ENCODE data around the gene ARMC12. TPM values are rescaled to one million over a fixed set of nuclear protein-coding genes. Genes with fewer than 3 reads are reported as not detected.

ARMC12 gene
- polyA plus RNA-seq, 1 of the 3 experiments (the other 2 are of a cell fraction), result 1.6 TPM

DNA sequence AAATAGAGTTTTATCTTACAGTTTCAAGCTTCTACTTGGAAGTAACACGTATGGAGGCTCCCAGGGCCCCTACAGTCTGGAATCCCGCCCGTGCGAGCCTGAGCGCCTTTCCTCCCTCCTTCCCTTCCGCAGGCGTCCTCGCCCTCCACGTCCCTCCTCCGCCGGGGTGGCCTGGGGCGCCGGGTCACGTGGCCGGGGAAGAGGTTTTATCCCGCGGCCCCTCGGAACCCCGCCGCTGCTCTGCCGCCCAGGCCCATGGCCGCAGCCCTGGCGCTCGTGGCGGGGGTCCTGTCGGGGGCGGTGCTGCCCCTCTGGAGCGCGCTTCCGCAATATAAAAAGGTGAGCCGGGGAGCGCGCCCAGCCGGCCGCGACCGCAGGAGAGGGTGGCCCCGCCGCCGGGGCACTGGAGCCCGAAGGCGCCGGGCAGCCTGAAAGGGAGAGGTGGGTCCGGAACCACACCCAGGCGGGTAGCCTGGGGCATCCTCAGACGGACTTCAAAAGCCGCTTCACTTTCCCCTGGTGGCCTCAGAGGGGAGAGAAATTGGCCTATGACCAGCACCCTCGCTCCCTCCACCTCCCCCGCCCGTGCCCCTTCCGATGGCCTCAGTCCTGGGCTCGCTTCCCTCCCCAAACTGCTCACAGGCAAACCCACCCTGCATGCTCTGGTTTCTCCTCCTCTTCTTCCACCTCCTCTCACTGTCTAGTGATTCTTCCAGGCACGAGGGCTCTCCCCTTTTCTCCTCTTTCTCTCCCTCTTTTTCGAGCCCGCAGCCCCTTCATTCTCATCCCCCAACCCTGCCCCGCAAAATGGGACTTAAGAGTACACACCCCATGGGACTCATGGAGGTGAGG lies 39.8 kb downstream of the ARMC12 start, which contains the start of gene CLPSL2:
Gene CLPSL2 (plus strand): TSS at position 235 of the 852 bp plus-strand sequence. CDS start 21 bp downstream, at position 256.
- Histone ChIP-seq H3K4me1 (ENCODE audit: control insufficient read depth in 1 of 2, insufficient read depth in 2 of 2, low read depth in 1 of 2, low read length in 1 of 2) (no peaks in the 10 kb centered on the region; a peak in 1 of 4 replicates), H3K36me3 (replicated peaks in 1 of 2; ENCODE audit: control insufficient read depth in 1 of 2, insufficient read depth in 2 of 2, low read length in 1 of 2) (no peaks in the 10 kb centered on the region), H3K4me3 (ENCODE audit: low read depth in 2 of 2, low read length in 1 of 2) (peak within 1 kb of the TSS; percentile 48 to 54), H4K20me1 (ENCODE audit: insufficient read depth) (no peaks in the 10 kb centered on the region), H3K27ac (ENCODE audit: low read depth in 2 of 2, low read length in 1 of 2) (no peak within 1 kb of the TSS), H2AFZ (ENCODE audit: low read depth) (no peak within 1 kb of the TSS), H3K4me2 (peak within 1 kb of the TSS; percentile 74), H3F3A (replicated peaks; ENCODE audit: insufficient read depth) (no peaks in the 10 kb centered on the region), H3K27me3 (ENCODE audit: insufficient read depth) (peaks cover 12% of the 10 kb centered on the region; the same call in 1 of the 2 replicates), H3K79me2 (ENCODE audit: insufficient read depth) (no peaks in the 10 kb centered on the region), H3K9me3 (no peaks in the 10 kb centered on the region), H3K9ac (no peak within 1 kb of the TSS), H3K9me2 (no peaks in the 10 kb centered on the region)
- peak; percentile 82 for DNase-seq
- WGBS (ENCODE audit: low lambda C conversion rate), result 24% methylated on average over 17 of the region's 56 CpGs
- CTCF ChIA-PET, result interaction anchor here (1.2 kb wide), 1 partner anchor 192 kb away, joined by 5 read pairs; no protein-coding TSS in a partner anchor
- TF ChIP-seq, protein P1, sequence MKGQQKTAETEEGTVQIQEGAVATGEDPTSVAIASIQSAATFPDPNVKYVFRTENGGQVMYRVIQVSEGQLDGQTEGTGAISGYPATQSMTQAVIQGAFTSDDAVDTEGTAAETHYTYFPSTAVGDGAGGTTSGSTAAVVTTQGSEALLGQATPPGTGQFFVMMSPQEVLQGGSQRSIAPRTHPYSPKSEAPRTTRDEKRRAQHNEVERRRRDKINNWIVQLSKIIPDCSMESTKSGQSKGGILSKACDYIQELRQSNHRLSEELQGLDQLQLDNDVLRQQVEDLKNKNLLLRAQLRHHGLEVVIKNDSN (IDR thresholded peaks at IDR 0.05; ENCODE audit: borderline replicate concordance, low read depth), result peak; percentile 81
- TF ChIP-seq RAD21 (IDR thresholded peaks at IDR 0.05; ENCODE audit: low read length), result no peak
- POLR2A ChIA-PET, result no interaction called here

GRCh38 chr6:35777356-35778102 lies 40.7 kb downstream of the ARMC12 start:
- TF ChIP-seq TAF1 (IDR thresholded peaks at IDR 0.05; ENCODE audit: borderline replicate concordance, low read depth, low read length), result no peak
- TF ChIP-seq YY1 (IDR thresholded peaks at IDR 0.05; ENCODE audit: low read depth), result no peak
- no peak for TF ChIP-seq GATA2 (CRISPR knock-in tag; IDR thresholded peaks at IDR 0.05)
- no peak for TF ChIP-seq CHD2 (IDR thresholded peaks at IDR 0.05; ENCODE audit: low read length, partially characterized antibody)
- no peak for TF ChIP-seq FOXM1 (IDR thresholded peaks at IDR 0.05; ENCODE audit: low read depth)
- Histone ChIP-seq H3K36me3 (replicated peaks in 1 of 2; ENCODE audit: control insufficient read depth in 1 of 2, insufficient read depth in 2 of 2, low read length in 1 of 2) (no peaks in the 10 kb centered on the region), H2AFZ (ENCODE audit: low read depth) (no peak overlapping the region), H3K9me2 (no peaks in the 10 kb centered on the region), H3K9me3 (no peaks in the 10 kb centered on the region), H3K27me3 (ENCODE audit: insufficient read depth) (peaks cover 12% of the 10 kb centered on the region; the same call in 1 of the 2 replicates), H4K20me1 (ENCODE audit: insufficient read depth) (no peaks in the 10 kb centered on the region), H3K4me1 (ENCODE audit: control insufficient read depth in 1 of 2, insufficient read depth in 2 of 2, low read depth in 1 of 2, low read length in 1 of 2) (peaks cover 0 to 2% of the 10 kb centered on the region in 2 experiments; a peak in 1 of 4 replicates), H3K27ac (ENCODE audit: low read depth in 2 of 2, low read length in 1 of 2) (no peak overlapping the region), H3K79me2 (ENCODE audit: insufficient read depth) (no peaks in the 10 kb centered on the region), H3K4me3 (ENCODE audit: low read depth in 2 of 2, low read length in 1 of 2) (no peak overlapping the region), H3K9ac (no peak overlapping the region), H3K4me2 (no peak overlapping the region), H3F3A (replicated peaks; ENCODE audit: insufficient read depth) (no peaks in the 10 kb centered on the region)
- WGBS (ENCODE audit: low lambda C conversion rate), result 81% methylated on average over 8 of the region's 10 CpGs
- no peak for DNase-seq
- POLR2A ChIA-PET, result no interaction called here
- CTCF ChIA-PET, result no interaction called here

- Histone ChIP-seq H3K4me2 (no peak overlapping the region), H3K27ac (ENCODE audit: low read depth in 2 of 2, low read length in 1 of 2) (no peak overlapping the region), H3K9me2 (no peaks in the 10 kb centered on the region), H3K9me3 (no peaks in the 10 kb centered on the region), H3K36me3 (replicated peaks in 1 of 2; ENCODE audit: control insufficient read depth in 1 of 2, insufficient read depth in 2 of 2, low read length in 1 of 2) (no peaks in the 10 kb centered on the region), H3K4me3 (ENCODE audit: low read depth in 2 of 2, low read length in 1 of 2) (no peak overlapping the region), H3K79me2 (ENCODE audit: insufficient read depth) (no peaks in the 10 kb centered on the region), H4K20me1 (ENCODE audit: insufficient read depth) (no peaks in the 10 kb centered on the region), H3K27me3 (ENCODE audit: insufficient read depth) (peaks cover 12% of the 10 kb centered on the region; the same call in 1 of the 2 replicates), H3K9ac (no peak overlapping the region), H2AFZ (ENCODE audit: low read depth) (no peak overlapping the region), H3F3A (replicated peaks; ENCODE audit: insufficient read depth) (no peaks in the 10 kb centered on the region), H3K4me1 (ENCODE audit: control insufficient read depth in 1 of 2, insufficient read depth in 2 of 2, low read depth in 1 of 2, low read length in 1 of 2) (peaks cover 0 to 2% of the 10 kb centered on the region in 2 experiments; a peak in 1 of 4 replicates)
- no CpG with 5 or more reads among the region's 2 CpGs for WGBS (ENCODE audit: low lambda C conversion rate)
- CTCF ChIA-PET, result interaction anchor here (1.0 to 1.4 kb wide), 2 partner anchors 9 to 27 kb away, joined by 3 read pairs; no protein-coding TSS in a partner anchor
- no peak for TF ChIP-seq CHD2 (IDR thresholded peaks at IDR 0.05; ENCODE audit: low read length, partially characterized antibody)
- TF ChIP-seq, protein P2, sequence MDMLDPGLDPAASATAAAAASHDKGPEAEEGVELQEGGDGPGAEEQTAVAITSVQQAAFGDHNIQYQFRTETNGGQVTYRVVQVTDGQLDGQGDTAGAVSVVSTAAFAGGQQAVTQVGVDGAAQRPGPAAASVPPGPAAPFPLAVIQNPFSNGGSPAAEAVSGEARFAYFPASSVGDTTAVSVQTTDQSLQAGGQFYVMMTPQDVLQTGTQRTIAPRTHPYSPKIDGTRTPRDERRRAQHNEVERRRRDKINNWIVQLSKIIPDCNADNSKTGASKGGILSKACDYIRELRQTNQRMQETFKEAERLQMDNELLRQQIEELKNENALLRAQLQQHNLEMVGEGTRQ (IDR thresholded peaks at IDR 0.05; ENCODE audit: borderline replicate concordance, low read depth, low read length), result no peak
- TF ChIP-seq, protein P1 (IDR thresholded peaks at IDR 0.05; ENCODE audit: borderline replicate concordance, low read depth), result no peak
- TF ChIP-seq MEF2A (IDR thresholded peaks at IDR 0.05; ENCODE audit: borderline replicate concordance, low read depth), result no peak
- no peak for TF ChIP-seq YY1 (IDR thresholded peaks at IDR 0.05; ENCODE audit: low read depth)
- no peak for TF ChIP-seq NFIC (IDR thresholded peaks at IDR 0.05; ENCODE audit: borderline replicate concordance)
- TF ChIP-seq RFX5 (IDR thresholded peaks at IDR 0.05; ENCODE audit: low read length), result no peak
- no peak for TF ChIP-seq FOXM1 (IDR thresholded peaks at IDR 0.05; ENCODE audit: low read depth)
- TF ChIP-seq, protein P3, sequence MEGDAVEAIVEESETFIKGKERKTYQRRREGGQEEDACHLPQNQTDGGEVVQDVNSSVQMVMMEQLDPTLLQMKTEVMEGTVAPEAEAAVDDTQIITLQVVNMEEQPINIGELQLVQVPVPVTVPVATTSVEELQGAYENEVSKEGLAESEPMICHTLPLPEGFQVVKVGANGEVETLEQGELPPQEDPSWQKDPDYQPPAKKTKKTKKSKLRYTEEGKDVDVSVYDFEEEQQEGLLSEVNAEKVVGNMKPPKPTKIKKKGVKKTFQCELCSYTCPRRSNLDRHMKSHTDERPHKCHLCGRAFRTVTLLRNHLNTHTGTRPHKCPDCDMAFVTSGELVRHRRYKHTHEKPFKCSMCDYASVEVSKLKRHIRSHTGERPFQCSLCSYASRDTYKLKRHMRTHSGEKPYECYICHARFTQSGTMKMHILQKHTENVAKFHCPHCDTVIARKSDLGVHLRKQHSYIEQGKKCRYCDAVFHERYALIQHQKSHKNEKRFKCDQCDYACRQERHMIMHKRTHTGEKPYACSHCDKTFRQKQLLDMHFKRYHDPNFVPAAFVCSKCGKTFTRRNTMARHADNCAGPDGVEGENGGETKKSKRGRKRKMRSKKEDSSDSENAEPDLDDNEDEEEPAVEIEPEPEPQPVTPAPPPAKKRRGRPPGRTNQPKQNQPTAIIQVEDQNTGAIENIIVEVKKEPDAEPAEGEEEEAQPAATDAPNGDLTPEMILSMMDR (IDR thresholded peaks at IDR 0.05), result no peak
- TF ChIP-seq EP300 (IDR thresholded peaks at IDR 0.05; ENCODE audit: borderline replicate concordance in 1 of 2, low read depth in 1 of 2, low read length in 1 of 2), result no peak
- no peak for TF ChIP-seq TAF1 (IDR thresholded peaks at IDR 0.05; ENCODE audit: borderline replicate concordance, low read depth, low read length)
- no peak for DNase-seq
- POLR2A ChIA-PET, result no interaction called here
These were observed 41.6 kb downstream of the ARMC12 start for GRCh38 chr6:35778437-35778836.
